HG02678 (cell line): ENCODE data around the gene CRYGS.
"Not testable (repeated sequence)": the region's sequence is repeated elsewhere in the genome, so short reads cannot be mapped to it uniquely, and the experiment has no call there.

Source experiments
- ATAC-seq: cut with Tn5 transposase; IDR thresholded peaks from one replicate; pipeline ENCODE4 v1.9.1; 2021; ENCODE audit warnings: mild to moderate bottlenecking, moderate library complexity; ENCODE audit not compliant: unreplicated experiment

Gene CRYGS

DNA sequence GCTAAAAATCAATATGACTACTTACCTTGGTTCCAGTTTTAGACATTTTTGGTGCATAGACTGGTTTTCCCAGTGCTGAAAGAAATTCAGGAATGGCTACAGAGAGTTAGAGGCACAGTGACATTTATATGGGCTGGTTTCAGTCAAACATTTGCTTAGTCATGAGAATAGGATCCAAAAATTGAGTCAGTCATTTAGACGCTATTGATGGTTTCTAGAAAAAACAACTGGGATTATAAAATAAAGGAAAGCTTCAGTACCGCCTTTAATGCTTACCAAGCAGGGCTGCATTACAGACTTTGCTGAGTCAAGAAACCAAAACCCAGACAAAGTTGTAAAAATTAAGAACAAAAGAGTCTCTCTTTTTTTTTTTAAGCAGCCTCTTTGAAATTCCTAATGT, at the start of gene CRYGS:
CRYGS (minus strand) TSS at position 100 of the 400 bp plus-strand sequence; CDS start at position 46, 54 bp downstream.
- no peak for ATAC-seq

DNA sequence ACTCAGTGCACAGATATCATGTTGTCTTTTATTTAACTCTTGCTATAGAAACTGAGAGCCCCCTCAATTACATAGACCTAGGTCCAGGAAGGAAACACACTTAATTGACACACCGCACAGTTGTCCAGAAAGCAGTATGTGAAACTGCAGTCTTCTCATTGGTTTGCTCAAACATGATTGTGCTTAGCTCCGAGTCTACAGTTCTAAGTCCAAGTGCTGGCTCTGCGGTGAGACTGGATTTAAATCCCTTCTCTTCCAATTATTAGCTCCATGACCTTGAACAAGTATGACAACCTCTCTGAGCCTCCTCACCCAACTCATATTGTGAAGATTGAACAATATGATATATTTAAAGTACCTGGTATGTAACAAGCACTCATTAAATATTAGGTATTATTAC, 49.7 kb upstream of the CRYGS start:
- no peak for ATAC-seq

DNA sequence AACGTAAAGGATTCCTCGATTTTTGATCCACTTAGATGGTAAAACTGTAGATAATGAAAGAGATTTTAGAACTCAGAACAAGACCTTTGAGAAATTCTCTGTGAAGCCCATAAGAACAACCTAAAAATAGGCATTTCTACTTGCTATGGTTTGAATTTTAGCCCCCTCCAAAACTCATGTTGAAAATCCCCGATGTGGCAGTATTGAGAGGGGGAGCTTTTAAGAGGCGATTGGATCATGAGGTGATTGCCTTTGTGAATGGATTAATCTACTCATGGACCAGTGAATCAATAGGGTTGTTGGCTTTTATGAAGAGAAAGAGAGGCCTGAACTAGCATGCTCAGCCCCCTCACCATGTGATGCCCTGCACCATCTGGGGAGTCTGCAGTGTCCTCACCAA, 48.5 kb upstream of the CRYGS start:
- ATAC-seq = no peak

DNA sequence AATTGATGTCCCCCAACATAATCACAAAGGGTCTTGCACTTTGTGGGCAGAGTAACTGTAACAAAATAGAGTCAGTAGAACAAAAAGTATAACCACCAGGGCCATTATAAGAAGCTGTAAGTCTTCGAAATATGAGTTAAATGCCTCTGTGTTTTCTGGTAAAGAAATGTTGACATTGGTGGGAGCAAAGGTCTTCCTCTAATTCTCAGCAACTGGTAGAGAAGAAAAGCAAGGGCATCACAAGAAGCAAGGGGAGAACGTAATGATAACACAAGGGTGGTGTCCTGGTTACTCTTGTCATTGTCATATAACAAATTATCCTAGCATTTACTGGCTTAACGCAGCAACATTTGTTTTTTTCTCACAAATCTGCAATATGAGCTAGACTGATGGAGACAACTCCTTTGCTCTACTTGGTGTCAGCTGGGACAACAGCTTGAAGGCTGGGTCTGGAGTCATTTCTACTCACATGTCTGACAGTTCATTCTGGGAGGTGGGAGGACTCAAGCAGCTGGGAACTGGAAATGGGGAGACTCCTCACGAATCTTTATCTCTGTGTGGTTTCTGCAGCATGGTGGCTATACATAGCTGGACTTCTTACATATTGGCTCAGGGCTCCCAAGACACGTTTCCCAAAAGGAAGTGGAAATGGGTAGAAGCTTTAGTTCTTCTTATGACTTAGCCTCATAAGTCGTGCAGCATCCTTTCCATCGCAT, 46.6 kb upstream of the CRYGS start:
- no peak for ATAC-seq

DNA sequence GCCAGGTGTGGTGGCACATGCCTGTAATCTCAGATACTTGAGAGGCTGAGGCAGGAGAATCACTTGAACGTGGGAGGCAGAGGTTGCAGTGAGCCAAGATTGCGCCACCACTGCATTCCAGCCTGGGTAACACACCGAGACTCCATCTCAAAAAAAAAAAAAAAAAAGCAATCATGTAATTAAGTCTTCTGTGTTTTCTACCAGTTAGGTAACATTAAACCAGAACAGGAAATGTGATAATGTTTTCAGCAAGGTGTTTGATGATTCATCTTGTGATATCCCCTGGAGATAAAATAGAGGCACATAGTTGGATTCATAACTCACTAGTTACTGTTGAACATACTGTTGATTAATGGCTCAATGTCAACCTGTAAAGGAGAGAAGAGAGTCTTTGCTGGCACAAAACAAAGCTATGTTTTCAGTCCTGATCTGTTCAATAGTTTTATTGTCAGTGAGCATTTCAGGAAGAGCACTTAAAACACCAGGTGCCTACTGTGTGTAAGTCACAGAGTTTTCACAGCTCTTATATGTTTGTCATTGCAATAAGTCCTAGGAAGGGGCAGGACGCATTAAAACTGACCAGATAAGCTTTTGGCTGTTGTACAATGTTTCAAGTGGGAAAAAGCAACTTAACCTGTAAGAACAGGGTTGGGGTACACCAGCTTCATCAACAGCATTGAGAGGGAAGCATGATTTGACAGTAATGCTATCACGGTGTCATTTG, 45.8 kb upstream of the CRYGS start:
- ATAC-seq = no peak

DNA sequence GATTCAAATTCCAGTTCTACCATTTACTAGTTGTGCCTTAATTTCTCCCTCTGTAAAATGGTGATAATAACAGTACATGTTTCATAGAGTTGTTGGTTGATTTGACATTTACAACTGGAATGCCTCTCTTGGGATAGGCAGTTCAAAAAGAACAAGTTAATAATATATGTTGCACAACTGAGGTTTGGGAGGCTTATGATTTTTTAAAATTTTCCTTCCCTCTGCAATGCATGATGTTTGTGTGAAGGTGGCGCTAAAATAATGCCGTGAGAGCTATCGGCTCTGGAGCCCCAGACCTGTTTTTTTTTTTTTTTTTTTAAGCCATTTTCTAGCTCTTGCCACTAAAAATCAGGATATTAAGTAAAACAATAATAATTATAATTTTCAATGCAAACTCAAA, 44.9 kb upstream of the CRYGS start:
- ATAC-seq = no peak

DNA sequence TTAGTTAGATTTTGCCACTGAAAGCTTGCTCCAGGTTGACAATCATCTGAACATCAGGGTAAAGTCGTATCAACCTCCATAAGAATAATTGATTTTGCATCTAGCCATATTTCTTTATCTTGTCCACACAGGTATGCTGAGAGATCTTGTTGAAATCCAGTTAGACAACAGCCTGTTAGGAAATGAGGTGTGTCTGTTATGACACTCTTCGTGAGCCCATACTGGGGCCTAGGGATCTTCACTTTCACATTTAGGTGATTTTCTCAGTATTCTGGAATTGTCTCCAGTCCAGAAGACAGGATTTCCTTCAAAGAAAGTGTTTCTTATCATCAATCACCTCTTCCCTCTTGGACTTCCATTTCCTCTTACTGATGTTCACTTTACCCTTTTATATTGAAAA, 44.5 kb upstream of the CRYGS start:
- no peak for ATAC-seq

DNA sequence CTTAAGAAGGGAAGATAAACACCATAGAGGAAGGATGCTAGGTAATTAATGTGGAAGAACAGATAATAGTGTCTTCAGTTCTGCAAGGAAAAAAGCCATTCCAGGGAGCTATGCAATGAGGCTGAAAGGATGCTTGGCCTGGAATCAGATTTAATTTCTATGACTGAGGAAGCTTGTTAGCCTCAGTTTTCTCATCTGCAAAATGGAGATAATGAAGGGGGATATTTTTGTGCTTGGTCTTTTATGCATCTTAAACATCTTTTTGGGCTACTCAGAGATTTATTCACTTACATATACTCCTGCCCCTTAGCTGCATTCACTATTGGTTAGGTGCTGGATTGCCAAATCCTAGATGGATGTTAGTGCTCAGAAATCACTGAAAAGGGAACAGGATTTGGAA, 43.0 kb upstream of the CRYGS start:
- no peak for ATAC-seq

DNA sequence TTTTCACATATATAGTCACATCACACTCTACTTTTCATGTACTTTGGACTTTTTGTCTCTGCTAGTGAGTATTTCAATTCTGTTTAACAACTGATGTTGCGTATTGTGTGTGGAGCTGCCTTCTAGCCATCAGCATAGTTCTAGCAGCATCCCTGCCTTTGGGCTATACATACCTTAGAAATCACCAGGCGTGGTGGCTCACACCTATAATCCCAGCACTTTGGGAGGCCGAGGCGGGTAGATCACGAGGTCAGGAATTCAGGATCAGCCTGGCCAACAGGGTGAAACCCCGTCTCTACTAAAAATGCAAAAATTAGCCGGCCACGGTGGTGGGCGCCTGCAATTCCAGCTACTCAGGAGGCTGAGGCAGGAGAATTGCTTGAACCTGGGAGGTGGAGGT, 42.1 kb upstream of the CRYGS start:
- not testable (repeated sequence) for ATAC-seq

DNA sequence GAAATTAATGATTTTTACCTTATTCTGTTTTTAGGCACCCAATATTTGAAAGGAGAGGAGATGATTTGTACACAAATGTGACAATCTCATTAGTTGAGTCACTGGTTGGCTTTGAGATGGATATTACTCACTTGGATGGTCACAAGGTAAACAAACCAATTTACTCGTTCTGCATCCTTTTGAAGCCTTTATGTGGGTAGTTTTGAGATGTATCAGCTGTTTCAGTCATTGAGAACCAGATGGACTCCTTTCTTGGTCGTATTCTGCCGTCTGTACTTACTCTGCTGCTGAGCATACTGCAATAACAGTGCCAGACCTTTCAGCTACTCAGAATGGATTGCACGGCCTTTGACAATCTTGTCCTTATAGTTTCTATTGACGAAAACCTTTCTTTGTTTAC, 39.7 kb upstream of the CRYGS start:
- no peak for ATAC-seq

DNA sequence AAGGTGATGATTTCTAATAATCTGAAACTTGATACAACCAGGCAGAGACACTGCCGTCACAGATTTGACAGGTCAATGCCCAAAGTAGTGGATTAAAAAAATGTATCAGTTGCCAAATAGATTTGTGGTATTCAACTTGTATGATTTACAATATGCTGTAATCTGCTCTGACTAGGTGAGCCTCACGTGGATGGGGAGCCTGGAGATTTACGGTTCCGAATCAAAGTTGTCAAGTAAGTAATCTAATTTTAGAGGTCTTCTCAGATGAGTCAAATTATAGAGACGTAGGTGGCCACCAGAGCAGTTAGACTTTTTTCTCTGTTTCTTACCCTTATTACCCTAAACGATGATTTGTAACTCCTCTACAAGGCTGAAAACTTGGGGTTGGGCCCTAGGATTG, 38.4 kb upstream of the CRYGS start:
- no peak for ATAC-seq

DNA sequence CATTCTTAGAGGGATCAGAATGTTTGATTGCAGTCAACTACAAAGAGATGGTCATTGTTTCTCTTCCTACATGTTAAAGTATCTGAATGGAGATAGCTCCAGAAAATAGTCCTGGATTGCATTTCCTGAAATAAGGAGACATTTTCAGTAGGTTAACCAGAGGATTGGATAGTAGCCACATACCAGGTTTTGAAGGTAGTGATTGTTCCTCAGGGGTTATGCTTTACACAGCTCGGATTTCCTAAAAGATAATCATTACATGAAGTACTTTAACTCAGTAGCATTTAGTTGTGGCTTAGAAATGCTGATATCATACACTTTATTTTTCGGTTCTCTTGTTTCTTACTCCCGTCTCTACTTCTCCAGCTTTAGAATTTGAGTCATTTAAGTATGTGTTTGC, 36.6 kb upstream of the CRYGS start:
- ATAC-seq = no peak

DNA sequence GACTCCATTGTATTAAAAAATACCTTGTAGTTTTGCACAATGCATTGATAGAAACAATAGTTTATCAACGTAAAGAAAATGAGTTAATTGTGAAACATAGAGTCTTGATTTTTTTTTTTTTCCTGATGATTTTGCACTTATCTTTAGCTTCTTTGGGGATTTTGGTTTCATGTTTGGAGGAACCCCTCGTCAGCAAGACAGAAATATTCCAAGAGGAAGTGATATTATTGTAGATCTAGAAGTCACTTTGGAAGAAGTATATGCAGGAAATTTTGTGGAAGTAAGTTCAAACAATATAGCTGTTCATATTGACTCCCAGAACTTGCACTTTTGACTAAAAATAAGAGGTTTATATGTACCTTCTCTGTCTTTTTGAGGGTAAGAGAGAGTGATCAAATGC, 33.3 kb upstream of the CRYGS start:
- ATAC-seq = no peak

DNA sequence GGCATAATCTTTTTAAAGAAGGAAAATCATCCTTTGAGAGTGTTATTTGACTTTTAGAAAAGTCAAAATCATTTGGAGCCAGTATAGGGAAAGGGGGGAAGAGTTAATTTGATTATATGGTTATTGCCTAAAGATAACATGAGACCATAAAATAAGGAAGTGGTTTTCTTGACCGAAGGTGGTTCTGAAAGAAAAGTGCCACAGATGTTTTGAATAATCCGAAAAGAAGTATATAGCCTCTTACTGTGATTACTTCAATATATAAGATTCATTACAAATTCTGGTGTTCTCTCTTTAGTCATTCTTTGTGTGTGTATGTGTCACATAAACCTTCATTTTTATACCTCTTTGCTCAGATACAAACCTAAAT, 27.4 kb upstream of the CRYGS start:
- no peak for ATAC-seq

DNA sequence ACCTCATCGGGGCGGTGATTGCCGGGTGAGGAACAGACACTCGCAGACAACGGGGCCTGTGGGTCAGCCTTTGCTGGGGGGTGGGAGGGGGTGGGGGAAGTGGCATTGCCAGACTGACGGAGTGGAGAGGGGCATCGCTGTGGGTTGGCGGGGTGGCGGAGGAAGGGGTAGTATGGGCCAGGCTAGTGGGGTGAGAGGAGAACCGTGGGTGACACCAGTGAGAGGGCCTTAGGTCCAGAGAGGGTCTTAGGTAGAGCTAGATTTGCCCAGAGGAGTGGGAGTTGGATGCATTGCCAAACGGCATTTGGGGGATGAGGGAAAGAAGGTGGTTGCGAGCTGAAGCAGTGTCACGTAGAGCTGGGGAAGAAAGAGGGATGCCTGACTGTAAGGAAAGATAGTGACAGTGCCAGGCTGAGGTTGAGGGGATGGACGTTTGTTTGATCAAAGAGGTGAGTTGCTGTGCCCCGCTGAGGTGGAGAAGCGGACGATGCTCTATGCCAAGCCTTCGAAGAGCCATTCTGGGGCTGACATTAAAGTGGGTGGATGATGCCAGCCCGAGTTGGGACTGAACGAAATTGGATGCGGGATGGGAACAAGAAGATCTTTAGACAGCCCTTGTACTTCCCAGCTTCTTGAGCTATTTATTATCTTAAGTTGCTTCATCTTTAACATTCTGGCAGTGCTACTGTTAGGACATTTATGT, 26.9 kb upstream of the CRYGS start:
- no peak for ATAC-seq

DNA sequence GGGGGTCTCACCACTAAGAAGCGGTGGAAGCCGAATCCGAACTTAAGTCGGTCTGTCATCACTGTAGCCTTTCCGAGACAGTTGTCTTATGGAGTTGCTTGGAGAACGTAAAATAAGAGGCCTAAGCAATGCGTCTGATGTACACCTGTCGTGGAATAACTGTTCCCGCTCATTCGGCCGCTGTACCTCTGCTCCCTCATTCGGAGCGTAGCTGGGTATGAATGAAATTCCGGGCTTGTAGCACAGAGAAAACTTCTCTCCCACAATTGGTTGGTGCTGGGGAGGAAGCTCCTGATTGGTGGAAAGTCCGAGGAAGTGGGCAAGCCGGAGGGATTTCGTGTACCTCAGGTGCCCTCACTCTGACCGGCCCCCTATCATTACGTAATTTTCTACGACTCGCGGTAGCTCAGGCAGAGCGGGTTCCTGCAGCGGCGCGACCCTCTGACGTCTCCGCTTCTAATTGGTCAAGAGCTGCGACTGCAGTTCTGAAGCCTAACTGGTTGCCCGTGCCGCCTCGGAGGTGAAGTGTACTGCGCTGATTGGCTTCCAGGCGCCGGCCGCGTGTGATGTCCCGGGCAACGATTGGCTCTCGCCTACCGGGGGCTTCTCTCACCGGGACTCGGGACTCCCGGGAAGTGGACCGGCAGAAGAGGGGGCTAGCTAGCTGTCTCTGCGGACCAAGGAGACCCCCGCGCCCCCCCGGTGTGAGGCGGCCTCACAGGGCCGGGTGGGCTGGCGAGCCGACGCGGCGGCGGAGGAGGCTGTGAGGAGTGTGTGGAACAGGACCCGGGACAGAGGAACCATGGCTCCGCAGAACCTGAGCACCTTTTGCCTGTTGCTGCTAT, 26.1 kb upstream of the CRYGS start, which contains the start of gene DNAJB11:
DNAJB11 (plus strand) TSS at position 625 of the 845 bp plus-strand sequence; CDS start at position 803, 178 bp downstream.
- peak; percentile 90 for ATAC-seq

DNA sequence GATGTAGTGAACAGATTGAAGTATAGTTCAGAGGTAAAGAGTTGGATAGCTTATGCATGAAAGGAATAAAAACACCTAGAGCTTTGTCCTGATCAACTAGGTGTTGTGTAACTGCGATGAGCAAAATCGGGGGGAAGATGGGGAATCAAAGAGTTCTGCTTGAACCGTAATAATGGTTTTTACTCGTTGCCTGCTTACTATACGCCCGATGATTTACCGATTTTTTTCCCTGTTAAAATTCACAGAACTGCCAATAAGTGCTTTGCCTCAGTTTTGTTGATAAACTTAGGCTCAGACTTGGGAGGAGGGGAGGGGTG, 25.6 kb upstream of the CRYGS start:
- ATAC-seq = no peak

DNA sequence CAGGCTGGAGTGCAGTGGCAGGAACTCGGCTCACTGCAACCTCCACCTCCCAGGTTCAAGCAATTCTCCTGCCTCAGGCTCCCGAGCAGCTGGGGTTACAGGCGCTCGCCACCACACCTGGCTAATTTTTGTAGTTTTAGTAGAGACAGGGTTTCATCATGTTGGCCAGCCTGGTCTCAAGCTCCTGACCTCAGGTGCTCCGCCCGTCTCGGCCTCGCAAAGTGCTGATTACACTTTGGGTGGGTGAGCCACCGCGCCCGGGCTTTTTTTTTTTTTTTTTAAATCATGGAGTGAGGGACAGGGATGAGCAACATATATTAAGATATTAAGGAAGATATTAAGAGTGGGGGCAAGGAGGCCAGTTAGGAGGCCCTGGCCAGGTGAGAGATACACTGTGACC, 25.2 kb upstream of the CRYGS start:
- ATAC-seq = not testable (repeated sequence)

DNA sequence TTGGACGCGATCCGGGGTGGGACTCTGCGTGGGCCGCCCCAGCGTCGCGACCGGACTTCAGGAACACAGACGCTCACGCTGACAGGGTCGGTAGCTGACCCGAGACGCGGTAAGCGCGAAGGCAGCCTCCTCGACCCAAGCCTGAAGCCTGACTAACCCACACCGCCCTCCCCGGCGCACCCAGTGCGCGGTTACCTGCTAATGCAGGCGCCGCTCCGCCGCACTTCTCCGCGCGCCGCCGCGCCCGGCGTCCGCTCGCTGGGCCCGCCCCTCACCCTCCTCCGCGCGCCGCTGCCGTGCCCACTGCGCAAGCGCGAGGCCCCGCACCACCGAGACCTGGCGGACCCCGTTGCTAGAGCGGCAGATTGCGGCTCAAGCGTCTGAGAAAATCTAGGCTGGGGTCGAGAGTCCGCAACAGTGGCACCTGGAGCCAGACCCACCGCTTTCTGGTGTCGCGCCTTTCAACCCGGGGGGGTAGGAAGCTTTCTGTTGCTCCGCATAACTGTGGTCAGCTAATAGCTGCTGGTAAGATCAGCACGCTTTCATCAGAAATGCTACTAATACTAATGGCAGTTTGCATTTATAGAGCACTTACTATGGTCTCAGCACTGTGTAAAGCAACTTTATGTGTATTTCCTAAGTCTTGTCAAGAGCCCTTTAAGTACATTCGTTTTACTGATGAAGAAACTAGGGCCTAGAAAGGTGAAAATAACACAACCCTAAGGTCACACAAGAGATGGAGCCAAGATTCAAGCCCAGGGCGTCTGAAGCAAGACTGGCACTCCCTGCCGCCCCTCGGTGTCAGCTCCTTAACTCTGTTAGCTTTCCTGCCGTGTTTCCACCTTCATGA, 23.1 kb upstream of the CRYGS start, which contains the start of gene TBCCD1:
TBCCD1 (minus strand) TSS at position 268 of the 850 bp plus-strand sequence. CDS start 3,010 bp downstream, outside the sequence.
- ATAC-seq = peak; percentile 43

DNA sequence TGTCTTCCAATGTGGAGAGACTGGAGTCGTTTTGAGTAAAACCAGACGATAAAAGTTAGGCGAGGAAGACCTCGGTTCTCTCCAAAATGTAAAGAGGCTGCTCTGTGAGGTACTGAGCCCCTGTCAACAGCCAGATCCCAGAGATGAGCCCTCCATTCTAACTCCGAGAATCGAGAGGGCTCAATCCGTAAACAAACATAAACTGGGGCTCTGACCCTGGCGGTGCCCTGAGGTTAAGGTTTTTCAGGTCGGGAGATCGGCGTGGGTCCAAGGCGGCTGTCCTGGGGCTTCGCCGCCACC, 22.5 kb upstream of the CRYGS start:
- no peak for ATAC-seq
